GM18526 (cell line): ENCODE results near the gene WDR64.

ENCODE experiments used
- POLR2A ChIP-seq: IDR thresholded peaks from 3 replicates; pipeline ENCODE4 v1.6.1; 2011; ENCODE audit not compliant: insufficient read length; ENCODE audit errors: extremely low read depth

WDR64 gene

GRCh38 chr1:241640149-241640866 lies 11.8 kb upstream of the WDR64 start, which contains the start of the genes CHML and OPN3:
CHML (minus strand) TSS chr1:241640369; CDS start chr1:241635766, 4,603 bp downstream.
OPN3 (minus strand) TSS chr1:241640369; CDS start chr1:241640254, 115 bp downstream.
- TF ChIP-seq POLR2A, result peak; percentile 86

- TF ChIP-seq POLR2A, result no peak
Observed at GRCh38 chr1:241640867-241641622, 11.0 kb upstream of the WDR64 start.

GRCh38 chr1:241641773-241642592 lies 10.1 kb upstream of the WDR64 start:
- no peak for TF ChIP-seq POLR2A

- no peak for TF ChIP-seq POLR2A
Observed at GRCh38 chr1:241642593-241642944, 9.5 kb upstream of the WDR64 start.

- no peak for TF ChIP-seq POLR2A
Observed at GRCh38 chr1:241644259-241644658, 7.8 kb upstream of the WDR64 start.

GRCh38 chr1:241645199-241645598 lies 6.9 kb upstream of the WDR64 start:
- TF ChIP-seq POLR2A, result no peak

GRCh38 chr1:241646201-241646600 lies 5.9 kb upstream of the WDR64 start:
- no peak for TF ChIP-seq POLR2A

- no peak for TF ChIP-seq POLR2A
Observed at GRCh38 chr1:241647658-241648057, 4.4 kb upstream of the WDR64 start.

GRCh38 chr1:241648159-241648558 lies 3.9 kb upstream of the WDR64 start:
- no peak for TF ChIP-seq POLR2A

- TF ChIP-seq POLR2A, result no peak
Observed at GRCh38 chr1:241654019-241654418, 1.9 kb downstream of the WDR64 start.

- no peak for TF ChIP-seq POLR2A
Observed at GRCh38 chr1:241654641-241655040, 2.6 kb downstream of the WDR64 start.

- TF ChIP-seq POLR2A, result no peak
Observed at GRCh38 chr1:241658081-241658793, 6.2 kb downstream of the WDR64 start.

GRCh38 chr1:241660424-241660972 lies 8.4 kb downstream of the WDR64 start:
- TF ChIP-seq POLR2A, result no peak

GRCh38 chr1:241666419-241666818 lies 14.3 kb downstream of the WDR64 start:
- TF ChIP-seq POLR2A, result no peak

- no peak for TF ChIP-seq POLR2A
Observed at GRCh38 chr1:241672301-241672700, 20.2 kb downstream of the WDR64 start.
